Measurements from ENCODE around the gene LIPE.

Gene LIPE

GRCh38 chr19:42411581-42412178 is 15.5 kb downstream of the LIPE start:
- DNase-seq, result no peak

- no peak for DNase-seq
These were observed 16.8 kb downstream of the LIPE start for GRCh38 chr19:42410371-42410770.

DNA sequence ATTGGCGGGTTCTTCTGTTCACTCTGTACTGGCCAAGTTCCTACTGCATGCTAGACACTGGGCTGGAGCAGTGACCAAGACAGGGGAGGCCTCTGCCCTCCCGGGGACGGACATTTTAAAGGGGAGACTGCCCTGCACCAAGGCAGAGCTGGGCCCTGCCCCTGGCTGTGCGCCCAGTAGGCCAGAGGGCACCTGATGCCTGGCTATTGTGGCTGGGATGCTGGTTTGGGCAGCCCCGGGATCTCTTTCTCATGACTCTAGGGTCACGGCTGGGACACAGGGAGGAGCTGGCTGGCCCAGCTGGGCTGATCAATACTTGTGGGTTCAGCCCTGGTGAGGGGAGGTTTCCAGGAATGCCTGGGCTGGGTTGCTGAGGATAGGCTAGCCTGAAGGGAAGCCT is 17.7 kb downstream of the LIPE start:
- DNase-seq, result no peak

DNA sequence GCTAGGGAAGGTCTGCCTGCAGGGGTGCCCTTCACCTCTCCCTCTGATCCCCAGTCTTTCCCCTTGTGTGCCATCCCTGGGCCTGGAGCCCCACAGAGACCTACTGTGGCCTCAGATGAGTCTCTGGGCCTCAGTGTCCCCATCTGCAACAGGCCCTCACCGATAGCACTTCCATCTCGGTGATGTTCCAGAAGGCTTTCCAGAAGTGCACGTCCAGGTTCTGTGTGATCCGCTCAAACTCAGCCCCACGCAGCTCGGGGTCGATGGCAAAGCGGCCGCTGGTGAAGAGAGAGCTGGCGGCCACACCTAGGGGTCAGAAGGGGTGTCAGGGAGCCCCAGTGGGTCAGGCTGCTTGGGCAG is 19.4 kb downstream of the LIPE start:
- DNase-seq, result no peak

- no peak for DNase-seq
These were observed 19.9 kb downstream of the LIPE start for GRCh38 chr19:42407085-42407815.

GRCh38 chr19:42406111-42406510 is 21.1 kb downstream of the LIPE start:
- DNase-seq, result no peak

GRCh38 chr19:42403586-42403985 is 23.6 kb downstream of the LIPE start:
- DNase-seq, result no peak

DNA sequence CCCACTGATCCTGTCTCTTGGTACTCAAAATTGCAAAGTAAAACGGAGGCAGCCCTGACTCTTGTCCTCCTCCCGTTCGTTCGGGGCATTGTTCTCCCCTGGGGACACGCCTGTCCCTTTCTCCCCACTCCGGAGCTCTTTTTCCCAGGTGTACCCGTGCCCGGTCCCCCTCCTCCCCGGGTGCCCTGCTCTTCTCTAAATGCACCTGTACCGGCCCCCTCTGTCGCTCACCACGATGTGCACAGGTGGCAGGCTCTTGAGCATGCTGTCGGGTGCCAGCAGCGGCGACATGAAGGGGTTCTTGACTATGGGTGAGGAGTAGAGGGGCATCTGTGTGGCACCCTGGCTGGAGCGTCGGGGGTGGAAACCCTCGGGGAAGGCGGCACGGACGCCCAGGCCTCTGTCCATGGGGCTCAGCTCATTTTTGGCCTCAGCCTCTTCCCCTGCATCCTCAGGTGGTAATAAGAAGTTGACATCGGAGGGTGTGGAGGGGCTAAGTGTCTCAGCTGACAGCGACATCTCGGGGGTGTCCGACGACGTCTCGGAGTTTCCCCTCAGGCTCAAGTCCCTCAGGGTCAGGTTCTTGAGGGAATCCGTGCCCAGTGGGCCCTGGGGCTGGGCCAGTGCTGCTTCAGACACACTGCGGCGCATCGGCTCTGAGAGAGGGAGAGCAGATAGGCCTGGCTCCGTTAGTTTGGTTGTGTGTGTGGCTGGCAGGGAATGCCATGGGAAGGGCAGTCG is 24.6 kb downstream of the LIPE start:
- no peak for DNase-seq

DNA sequence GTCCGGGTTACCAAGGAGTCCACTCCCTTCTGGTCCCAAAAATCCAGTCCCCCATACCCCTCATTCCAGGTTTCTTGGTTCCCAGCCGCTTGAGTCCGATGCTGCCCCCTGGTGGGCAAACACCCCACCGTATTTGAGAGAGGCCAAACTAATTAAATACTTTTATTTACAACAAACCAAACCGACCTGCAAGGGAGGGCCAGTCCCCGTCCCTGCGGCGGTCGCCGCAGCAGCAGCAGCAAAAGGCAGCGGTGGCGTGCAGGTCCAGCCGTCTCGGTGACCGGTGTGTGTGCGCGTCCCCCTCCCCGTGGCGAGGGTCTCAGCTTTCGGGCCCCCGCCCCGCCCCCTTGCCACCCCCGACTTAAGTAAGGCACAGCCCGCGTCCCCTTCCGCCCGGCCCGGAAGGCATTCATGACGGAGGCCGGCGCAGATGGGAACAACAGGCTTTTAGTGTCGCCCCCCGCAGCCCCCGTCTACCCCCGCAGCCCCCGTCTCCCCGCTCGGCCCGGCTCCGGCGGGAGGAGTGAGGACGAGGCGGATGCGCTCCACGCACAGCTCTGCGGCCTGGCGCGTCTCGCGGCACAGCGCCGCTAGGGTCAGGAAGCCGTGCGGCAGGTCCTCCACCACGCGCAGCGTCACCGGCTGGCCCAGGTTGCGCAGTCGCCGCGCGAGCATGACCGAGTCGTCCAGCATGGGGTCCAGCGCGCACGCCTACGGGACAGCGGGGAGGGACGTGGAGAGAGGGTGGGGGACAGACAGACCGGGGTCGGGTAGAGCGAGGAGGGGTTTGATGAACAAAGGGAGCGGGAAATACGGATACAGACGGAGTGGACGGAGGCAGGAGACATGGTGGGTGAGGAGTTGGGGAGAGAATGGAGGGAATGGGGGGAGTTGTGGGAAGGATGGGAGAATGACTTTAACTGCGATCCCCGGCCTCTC is 25.6 kb downstream of the LIPE start:
- DNase-seq, result peak; percentile 91

DNA sequence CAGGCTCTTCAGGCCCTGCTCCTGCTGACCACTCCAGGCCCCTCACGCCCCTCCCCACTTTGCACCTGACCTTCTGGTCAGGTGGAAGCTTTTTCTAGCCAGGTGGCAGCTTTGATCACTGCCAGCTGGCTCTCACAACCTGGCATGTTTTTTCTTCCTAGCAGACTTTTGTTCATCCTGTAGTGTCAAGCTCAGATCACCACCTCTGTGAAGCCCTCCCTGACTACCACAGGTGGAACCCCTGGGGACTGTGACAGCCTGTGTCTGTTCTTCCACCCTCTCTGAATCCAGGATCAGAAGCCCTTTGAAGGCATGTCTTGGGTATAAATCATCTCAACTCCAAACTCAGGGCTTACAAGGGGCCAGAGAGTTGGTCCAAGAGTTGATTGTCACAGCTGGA is 26.8 kb downstream of the LIPE start:
- no peak for DNase-seq

- DNase-seq, result no peak
These were observed 29.7 kb downstream of the LIPE start for GRCh38 chr19:42397263-42398166.

- peak; percentile 97 for DNase-seq
These were observed 30.6 kb downstream of the LIPE start for GRCh38 chr19:42396381-42397262.

- no peak for DNase-seq
These were observed 32.4 kb downstream of the LIPE start for GRCh38 chr19:42394751-42395150.

DNA sequence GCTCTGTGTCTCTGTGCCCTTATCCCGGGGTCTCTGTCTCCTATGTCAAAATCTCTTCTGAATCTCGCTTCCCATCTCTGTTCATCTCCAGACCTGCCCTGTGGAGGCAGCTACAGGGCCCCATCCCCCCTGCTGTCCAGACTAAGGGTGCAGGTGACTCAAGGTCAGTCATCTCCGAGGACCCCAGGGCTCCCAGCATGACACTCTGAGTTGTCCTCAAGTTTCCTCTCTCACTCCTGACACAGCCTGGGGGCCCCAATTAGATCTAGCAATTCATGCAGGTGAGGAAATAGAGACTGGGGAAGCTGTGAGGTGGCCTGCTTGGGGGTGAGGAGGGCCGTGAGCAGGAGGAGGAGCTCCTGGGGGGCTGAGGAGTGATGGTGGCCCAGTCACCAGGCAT is 35.0 kb downstream of the LIPE start:
- DNase-seq, result no peak

DNA sequence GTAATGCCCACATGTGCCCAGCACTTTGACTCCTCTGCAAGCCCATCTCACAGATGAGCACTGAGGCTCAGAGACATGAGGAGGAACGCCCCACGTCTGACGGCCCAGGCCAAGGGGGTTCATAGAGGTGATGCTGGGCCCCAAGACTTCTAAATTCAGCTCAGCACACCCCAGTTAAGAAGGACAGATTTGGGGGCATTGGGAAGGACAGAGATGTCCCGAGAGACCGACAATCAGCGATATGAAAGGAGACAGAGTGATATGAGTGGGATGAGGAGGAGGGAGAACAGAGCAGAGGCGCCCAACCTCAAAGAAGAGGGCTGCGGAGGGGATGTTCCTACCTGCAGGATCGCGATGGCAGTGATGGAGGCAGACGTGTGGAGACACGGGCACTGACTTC is 37.3 kb downstream of the LIPE start, which contains the start of gene CNFN:
CNFN (minus strand) TSS at position 399 of the 400 bp plus-strand sequence. CDS start 1,260 bp downstream, outside the sequence.
- DNase-seq, result no peak

GRCh38 chr19:42388851-42389489 is 38.2 kb downstream of the LIPE start:
- DNase-seq, result no peak

GRCh38 chr19:42386974-42387707 is 40.0 kb downstream of the LIPE start:
- peak; percentile 88 for DNase-seq

DNA sequence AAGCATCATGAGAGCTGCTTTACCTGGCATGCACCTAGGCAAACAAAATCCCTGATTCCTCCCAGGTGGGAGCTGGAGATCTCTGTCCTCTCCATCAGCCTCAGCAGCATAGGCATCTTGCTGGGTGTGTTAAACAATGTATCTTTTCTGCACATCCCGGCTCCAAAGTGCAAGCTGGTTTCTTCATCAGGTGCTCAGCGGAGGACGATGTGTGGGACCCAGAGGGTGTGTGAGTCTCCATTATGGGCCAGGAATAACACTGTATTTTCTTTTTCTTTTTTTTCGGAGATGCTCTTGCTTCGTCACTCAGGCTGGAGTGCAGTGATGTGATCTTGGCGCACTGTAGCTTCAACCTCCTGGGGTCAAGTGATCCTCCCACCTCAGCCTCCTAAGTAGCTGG is 47.0 kb downstream of the LIPE start:
- no peak for DNase-seq

Data from activated effector memory CD4-positive, alpha-beta T cell treated with anti-CD3 and anti-CD28 coated beads, Interleukin-2, amount 50 U/mL, for 16 hours (primary cell).